ENCODE data around the gene RTN1.

DNA sequence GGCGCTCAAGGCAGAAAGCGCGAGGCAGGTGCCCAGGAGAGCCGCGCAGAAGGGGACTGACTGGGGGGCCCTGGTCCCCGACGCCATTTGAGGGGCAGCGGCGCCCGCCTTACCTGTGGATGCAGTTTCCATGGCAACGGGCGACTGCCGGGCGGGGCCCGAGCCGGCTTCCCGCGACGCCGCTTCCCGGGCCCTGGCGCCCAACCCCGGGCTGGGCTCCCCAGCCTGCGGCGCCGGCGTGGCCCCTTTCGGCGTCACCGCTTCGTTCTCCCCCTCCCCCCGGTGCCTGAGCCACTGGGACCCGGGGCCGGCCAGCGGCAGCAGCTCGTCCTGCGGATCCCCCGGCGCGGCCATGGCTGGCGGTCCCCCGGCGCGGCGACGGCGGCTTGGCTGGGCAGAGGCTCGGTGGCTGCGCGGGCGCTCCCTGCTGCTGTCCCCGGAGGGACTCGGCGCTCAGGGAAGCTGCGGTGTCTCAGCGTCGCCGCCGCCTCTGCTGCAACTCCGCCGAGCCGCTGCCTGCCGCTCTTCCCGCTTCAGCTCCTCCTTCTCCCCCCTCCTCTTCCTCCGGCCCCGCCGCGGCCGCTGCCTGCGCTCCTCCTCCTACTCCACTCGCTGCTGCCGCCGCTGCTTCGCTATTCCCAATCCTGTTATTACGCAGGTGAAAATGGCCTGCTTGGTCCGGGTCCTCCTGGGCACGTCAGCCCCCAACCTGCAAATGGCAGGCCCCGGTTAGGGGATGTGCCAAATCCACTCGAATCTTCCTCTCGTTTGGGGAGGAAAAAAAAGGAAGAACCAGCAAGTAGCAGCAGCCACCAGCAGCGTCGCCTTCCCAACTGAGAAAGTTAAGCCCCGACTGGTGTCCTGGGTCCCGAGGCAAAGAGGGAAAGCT lies at the start of gene RTN1:
- TF ChIP-seq SMC3 (IDR thresholded peaks at IDR 0.05; ENCODE audit: low read depth, low read length) = no peak
- TF ChIP-seq, protein P1, sequence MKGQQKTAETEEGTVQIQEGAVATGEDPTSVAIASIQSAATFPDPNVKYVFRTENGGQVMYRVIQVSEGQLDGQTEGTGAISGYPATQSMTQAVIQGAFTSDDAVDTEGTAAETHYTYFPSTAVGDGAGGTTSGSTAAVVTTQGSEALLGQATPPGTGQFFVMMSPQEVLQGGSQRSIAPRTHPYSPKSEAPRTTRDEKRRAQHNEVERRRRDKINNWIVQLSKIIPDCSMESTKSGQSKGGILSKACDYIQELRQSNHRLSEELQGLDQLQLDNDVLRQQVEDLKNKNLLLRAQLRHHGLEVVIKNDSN (IDR thresholded peaks at IDR 0.05; ENCODE audit: borderline replicate concordance, low read depth) = no peak
- TF ChIP-seq, protein P2, sequence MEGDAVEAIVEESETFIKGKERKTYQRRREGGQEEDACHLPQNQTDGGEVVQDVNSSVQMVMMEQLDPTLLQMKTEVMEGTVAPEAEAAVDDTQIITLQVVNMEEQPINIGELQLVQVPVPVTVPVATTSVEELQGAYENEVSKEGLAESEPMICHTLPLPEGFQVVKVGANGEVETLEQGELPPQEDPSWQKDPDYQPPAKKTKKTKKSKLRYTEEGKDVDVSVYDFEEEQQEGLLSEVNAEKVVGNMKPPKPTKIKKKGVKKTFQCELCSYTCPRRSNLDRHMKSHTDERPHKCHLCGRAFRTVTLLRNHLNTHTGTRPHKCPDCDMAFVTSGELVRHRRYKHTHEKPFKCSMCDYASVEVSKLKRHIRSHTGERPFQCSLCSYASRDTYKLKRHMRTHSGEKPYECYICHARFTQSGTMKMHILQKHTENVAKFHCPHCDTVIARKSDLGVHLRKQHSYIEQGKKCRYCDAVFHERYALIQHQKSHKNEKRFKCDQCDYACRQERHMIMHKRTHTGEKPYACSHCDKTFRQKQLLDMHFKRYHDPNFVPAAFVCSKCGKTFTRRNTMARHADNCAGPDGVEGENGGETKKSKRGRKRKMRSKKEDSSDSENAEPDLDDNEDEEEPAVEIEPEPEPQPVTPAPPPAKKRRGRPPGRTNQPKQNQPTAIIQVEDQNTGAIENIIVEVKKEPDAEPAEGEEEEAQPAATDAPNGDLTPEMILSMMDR (IDR thresholded peaks at IDR 0.05) = no peak
- TF ChIP-seq EZH2phosphoT487 (IDR thresholded peaks at IDR 0.05; ENCODE audit: borderline replicate concordance, low read depth) = no peak
- TF ChIP-seq JUND (IDR thresholded peaks at IDR 0.05) = no peak
